GM18870 (cell line): ENCODE results near the gene VAV1.
"Not testable (repeated sequence)": the region's sequence is repeated elsewhere in the genome, so short reads cannot be mapped to it uniquely, and the experiment has no call there.

Experiments
- ATAC-seq: cut with Tn5 transposase; IDR thresholded peaks from one replicate; pipeline ENCODE4 v1.9.1; 2021; ENCODE audit warnings: moderate library complexity; ENCODE audit not compliant: unreplicated experiment

The VAV1 gene

DNA sequence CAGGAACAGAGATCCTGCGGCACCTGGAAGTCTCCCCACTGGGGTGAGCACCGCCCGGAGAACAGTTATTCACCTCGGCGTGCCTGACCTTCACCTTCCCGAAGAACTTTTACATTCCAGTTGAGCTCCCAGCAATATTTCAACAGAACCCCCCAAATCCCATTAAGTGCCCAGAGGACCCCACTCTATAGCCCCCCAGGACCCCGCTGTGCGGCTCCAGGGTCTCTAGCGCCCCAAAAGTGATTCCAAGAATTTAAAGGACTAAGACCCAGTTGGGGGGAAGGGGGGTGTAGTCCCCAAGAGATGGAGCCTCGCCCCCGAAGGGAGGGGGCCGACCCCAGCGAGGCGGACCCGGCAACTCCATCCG, 35.6 kb upstream of the VAV1 start:
- no peak for ATAC-seq

DNA sequence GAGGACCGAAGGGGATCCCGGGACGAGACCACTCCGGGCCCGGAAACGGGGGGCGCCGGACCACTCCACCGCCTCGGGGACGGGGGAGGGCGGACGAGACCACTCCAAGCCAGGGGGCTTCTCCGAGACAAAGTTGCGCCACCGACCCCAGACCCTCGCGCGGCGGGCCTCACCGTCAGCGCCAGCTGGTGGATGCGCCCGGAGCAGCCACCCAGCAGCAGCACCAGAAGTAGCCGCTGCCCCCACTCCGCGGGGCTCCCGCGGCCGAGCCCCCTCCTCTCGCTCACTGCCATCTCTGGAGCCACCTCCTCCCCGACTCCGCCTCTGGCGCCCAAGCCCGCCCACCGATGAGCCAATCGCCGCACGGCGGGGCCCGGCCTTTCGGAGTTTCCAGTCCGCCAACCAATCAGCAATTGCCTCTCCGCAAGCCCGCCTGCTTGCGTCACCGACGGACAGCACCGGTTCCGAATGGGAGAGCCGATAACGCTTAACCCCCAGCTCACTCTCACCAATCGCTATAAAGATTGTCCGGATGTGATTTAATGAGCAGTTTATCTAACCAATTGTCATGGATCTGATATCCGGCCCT, 35.1 kb upstream of the VAV1 start, which contains the start of gene GPR108:
TSS of gene GPR108 (minus strand) at position 297 of the 589 bp plus-strand sequence. CDS start at position 293, 4 bp downstream.
- ATAC-seq = peak; percentile 81

DNA sequence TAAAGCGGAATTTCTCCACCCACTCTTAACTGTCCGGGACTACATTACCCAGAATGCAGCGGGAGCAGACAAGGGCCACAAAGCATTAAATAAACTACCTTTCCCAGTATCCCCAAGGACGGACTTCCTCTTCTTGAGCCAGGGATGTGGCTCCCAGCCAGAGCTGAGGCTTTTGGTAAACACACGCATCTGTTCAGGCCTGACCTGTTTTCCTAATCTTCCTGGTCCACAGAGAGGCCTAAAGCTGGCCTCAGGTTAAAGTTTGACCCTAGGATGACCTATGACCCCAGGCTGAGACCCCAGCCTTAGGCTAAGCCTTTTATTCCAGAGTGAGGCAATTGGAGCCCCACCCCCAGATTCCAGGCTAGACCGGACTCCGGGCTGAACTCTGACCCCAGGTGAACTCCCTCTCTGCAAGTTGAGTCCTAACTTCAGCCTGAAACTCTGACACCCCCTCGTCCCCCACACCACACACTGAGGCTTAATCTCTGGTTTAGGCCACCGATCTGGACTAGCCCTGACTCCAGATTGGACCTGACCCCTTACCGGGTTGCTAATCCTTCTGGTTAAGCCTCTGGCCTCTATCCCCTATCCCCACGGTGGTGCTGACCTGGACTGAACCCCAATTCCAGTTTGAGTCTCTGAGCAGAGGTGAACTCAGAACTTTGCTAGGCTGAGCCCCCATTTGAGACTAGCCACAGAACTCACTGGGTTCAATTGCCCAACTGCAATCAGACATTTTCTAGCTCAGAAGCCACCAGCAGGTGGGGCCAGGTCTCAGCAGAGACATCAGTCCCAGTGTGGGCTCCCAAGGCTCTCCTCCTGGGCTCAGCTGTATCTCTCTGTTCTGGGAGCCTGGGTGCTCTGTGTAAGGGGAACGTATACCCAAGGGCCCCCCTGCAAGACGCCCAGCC, 34.4 kb upstream of the VAV1 start:
- no peak for ATAC-seq

DNA sequence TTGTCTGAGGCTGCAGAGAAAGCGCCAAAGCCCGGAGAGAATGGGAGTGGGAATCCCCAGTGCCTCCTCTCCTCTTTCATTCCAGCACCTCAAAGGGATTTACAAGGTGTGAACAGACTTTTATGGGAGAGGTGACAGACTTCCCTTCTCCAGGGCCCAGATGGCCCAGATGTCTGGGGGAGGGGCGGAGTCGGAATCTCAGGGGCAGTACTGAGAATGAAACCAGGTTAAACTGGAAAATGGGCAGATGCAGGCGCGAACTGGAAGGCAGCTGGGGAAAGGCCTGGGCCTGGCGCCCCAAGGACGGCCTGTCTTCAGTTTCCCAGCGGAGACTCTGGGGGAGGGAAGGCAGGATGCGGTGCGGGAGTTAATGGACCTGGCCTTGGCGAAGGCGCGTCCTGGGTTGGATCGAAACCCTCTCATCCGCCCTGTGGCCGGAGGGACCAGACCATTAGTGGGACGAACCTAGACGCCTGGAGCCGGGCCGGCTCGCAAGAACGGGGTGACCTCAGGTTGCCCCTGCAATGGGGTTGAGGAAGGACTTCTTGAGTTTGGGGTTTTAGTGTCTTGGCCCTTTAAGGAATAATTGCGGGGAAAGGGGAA, 33.6 kb upstream of the VAV1 start:
- no peak for ATAC-seq

DNA sequence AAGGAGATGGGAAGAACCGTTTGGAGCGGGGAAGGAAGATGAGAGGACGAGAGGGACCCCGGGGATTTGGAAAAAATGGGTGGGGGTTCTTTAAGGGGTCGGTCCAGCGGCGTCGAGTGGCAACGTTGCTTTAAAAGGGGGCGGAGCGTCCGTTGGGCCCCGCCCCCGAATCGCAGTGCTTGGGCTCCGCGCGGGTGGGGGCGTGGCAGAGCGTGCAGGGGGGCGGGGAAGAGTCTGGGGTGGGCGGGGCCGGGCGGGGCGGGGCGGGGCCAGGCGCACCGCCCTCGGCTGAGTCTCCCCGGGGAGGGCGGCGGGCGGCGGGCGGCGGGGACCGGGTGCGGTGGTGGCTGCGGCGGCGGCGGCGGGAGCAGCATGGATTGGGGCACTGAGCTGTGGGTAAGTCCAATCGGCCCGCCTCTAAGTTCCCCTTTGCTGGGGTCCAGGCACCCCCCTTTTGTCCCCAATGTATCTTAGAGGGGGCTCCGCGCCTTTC, 33.1 kb upstream of the VAV1 start, which contains the start of gene TRIP10:
TSS of gene TRIP10 (plus strand) at position 291 of the 493 bp plus-strand sequence. CDS start at position 373, 82 bp downstream.
- no peak for ATAC-seq

DNA sequence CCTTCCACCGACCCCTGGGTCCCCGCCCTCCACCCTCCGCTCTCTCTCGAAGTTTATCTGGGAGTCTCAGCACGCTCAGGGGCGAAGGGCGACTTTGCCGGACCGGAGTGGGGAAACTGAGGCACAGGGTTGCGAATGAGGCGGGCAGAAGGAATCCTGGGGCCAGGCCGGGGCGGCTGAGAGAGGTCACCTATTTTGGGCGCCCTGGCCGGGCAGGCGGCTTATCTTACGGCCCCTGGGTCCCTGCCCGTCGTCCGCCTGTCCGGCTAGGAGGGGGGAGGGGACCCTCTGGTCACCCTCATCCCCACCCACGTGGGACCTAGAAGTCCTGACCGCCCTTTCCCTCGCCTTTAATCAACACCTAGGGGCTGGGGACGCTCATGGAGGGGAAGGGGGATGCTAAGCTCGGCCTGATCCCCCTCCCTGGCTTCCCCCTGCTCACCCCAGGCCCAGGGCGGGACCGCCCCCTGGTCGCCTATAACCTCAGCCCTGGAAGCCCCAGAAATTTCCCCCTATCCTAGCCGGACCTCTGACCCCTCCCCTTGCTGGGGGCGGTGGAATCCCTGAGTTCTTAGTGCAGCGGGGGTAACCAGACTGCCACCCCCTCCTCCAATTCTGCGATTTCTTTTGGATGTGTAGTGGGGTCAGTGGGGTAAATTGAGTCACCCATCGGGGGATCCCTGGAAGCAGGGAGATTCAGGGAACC, 32.5 kb upstream of the VAV1 start:
- no peak for ATAC-seq

DNA sequence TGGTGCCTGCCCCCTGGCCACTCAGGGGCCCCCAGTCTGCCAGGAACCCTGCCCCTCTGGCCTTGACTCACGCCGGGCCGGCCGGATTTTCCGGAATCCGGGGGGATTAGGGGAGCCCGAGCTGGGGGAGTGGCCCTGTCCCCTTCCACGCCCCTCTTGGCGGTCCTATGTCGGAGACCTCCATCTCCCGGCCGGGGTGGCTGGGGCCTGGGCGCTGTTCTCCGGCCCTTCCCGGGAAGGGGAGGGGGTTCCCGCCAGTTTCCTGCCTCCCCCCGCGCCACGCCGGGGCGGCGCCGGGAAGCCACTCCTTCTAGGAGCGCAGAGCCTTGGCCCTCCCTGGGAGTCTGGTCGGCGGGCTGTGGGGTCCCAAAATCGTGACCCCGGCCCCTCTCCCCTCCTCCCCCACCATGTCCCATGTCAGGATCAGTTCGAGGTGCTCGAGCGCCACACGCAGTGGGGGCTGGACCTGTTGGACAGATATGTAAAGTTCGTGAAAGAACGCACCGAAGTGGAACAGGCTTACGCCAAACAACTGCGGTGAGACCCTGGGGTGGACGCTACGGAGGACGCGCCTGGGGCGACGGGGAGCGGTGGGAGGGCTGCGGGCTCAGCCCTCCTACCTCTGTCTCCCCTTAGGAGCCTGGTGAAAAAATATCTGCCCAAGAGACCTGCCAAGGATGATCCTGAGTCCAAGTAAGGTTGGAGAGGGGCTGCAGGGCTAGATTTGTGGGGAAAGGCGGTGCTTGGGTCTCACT, 31.7 kb upstream of the VAV1 start:
- no peak for ATAC-seq

DNA sequence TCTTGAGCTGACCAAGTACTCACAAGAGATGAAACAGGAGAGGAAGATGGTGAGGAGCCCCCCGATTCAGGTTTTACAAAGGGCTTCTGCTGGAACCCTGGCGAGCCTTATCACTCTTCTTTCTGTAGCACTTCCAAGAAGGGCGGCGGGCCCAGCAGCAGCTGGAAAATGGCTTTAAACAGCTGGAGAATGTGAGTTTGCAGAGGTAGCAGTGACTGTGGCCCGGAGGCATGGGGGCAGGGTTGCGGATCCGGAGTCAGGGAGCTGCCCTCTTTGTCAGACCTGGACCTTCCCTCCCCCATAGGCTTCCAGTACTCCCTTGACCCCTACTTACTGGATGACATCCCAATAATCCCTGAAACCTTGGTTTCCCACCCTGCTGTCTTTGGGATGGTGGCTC, 29.4 kb upstream of the VAV1 start:
- ATAC-seq = no peak

DNA sequence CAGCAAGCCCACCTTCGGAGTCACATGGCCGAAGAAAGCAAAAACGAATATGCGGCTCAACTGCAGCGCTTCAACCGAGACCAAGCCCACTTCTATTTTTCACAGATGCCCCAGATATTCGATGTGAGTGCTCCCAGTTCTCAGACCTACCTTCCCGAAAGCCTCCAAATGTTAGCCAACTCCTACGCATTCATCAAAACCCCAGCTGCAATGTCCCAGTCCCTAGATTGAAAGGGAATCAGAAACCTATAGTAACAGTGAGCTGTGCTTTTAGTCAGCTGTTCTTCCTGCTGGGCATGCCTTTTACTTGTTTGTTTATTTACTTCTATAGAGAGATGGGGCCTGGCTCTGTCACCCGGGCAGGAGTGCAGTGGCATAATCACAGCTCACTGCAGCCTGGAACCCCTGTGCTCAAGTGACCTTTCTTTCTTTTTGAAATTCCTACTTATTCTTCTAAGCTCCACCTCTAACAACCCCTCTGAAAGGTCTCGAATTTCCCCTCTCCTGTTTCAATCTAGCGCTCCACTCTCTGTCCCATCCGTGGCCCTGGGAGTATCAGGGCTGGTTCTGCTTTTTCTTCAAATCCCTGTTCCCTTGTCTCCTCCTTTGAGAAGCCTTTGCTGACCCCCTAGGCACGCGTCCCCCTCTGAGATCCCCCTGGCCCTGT, 28.7 kb upstream of the VAV1 start:
- ATAC-seq = no peak

DNA sequence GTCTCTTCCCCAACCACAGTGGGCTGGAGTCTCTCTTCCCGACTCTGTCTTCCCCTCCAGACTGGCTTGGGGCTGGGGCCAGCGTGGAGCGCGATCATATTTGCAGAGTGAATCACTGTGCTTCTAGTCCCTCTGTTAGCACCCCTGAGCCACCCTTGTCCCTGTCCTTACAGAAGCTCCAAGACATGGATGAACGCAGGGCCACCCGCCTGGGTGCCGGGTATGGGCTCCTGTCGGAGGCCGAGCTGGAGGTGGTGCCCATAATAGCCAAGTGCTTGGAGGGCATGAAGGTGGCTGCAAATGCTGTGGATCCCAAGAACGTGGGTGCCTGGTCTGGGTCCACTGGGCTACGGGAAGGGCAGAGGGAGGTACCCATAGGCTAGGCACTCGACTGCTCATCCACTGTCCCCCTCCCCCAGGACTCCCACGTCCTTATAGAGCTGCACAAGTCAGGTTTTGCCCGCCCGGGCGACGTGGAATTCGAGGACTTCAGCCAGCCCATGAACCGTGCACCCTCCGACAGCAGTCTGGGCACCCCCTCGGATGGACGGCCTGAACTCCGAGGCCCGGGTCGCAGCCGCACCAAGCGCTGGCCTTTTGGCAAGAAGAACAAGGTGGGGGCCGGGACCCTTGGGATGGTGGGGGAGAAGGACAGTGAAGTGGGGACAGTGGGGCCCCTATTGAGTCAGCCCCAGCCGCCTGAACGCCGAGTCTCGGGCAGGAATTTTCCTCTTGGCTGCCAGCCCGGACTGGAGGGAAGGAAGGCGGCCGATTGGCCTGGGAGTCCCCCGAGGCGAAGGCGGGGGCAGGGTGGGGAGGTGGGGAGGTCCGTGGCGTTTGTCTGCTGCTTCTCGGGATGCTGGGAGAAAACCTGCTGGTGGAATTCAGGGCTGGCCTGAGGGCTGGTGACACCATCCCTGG, 27.9 kb upstream of the VAV1 start:
- ATAC-seq = no peak

DNA sequence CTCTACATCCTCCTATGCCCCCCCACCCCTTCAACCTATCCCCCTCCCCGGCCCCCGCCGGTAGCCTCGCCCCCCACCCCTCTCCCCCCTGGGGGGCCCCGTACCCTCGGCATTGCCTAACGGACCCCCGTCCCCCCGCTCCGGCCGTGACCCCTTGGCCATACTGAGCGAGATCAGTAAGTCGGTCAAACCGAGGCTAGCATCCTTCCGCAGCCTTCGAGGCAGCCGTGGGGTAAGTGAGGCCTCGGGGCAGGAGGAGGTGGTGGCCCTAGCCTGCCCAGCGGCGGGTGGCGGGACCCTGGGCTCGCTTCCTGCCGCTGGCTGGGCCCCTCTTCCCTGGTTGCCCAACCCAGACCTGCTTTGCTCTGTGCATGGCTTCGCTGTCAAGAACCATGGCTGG, 26.5 kb upstream of the VAV1 start:
- no peak for ATAC-seq

DNA sequence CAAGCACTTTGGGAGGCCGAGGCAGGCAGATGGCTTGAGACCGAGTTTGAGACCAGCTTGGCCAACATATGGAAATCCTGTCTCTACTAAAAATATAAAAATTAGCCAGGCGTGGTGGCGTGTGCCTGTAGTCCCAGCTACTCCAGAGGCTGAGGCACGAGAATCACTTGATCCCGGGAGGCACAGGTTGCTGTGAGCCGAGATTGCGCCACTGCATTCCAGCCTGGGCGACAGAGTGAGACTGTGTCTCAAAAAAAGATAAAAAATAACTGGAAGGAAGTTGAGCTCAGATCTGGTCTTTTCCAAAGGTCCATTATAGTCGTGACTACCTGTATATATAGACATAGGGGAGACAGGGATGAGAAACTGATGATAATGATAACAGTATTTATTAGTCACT, 24.0 kb upstream of the VAV1 start:
- not testable (repeated sequence) for ATAC-seq

DNA sequence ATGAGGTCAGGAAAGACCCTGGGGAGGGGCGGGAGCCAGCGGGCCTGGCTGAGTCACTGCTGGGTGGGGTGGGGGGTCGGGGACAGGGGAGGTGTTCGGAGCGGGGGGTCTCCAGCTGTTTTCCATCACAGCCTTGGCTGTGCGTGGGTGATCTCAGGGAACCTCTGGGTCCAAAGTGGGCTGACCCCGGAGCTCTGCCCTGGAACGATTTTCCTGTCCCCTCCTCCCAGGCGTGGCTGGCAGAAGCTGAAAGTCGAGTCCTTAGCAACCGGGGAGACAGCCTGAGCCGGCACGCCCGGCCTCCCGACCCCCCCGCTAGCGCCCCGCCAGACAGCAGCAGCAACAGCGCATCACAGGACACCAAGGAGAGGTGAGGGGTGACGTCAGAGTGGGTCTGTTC, 22.4 kb upstream of the VAV1 start:
- no peak for ATAC-seq

DNA sequence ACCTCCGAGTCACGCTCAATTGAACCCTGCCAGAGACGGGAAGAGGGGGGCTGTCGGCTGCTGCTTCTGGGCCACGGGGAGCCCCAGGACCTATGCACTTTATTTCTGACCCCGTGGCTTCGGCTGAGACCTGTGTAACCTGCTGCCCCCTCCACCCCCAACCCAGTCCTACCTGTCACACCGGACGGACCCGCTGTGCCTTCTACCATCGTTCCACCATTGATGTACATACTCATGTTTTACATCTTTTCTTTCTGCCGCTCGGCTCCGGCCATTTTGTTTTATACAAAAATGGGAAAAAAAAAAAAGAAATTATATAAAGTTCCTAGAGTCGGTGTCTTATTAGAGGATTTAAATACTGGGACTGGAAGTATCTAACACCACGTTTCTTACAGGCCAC, 21.3 kb upstream of the VAV1 start:
- no peak for ATAC-seq

DNA sequence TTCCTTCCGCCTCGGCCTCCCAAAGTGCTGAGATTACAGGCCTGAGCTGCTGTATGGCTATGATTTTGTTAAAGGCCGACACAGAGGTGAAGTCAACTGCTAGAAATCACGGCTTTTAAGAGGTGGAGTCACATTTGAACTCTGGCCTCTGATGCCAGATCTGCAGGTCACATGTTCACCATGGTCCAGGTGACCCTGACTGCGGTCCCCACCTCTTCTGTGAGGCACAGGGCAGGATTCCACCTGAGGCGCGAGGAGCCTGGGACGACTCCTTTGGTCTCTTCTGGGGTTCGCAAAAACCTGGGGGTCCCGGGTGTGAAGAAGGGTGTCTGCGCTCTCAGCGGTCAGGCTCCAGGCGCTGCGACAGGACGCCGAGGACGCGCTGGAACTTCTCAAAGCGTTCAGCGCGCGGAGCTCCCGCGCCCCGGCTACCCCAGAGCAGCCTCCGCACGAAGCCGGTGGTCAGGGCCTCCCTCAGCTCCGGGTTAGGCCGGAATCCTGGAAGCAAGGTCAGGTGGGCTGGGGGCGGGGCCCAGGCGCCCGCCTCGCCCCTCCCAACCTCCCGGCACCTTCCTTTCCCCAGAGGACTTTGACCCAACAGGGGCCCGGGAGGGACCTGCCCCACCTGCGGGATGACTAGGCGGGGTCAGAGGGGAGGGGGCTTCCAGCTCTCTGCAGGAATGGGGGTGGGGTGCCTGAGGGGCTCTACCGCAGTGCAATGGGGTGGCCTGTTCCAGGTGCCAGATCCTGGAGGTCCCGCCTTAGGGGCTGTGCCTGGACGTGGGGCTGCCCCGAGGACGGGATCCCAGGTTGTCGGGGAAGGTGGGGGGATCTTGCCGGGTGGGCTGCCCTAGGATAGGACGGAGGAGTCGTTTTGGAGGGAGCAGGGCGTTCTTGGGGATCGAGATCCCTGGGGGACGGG, 20.0 kb upstream of the VAV1 start:
- no peak for ATAC-seq

DNA sequence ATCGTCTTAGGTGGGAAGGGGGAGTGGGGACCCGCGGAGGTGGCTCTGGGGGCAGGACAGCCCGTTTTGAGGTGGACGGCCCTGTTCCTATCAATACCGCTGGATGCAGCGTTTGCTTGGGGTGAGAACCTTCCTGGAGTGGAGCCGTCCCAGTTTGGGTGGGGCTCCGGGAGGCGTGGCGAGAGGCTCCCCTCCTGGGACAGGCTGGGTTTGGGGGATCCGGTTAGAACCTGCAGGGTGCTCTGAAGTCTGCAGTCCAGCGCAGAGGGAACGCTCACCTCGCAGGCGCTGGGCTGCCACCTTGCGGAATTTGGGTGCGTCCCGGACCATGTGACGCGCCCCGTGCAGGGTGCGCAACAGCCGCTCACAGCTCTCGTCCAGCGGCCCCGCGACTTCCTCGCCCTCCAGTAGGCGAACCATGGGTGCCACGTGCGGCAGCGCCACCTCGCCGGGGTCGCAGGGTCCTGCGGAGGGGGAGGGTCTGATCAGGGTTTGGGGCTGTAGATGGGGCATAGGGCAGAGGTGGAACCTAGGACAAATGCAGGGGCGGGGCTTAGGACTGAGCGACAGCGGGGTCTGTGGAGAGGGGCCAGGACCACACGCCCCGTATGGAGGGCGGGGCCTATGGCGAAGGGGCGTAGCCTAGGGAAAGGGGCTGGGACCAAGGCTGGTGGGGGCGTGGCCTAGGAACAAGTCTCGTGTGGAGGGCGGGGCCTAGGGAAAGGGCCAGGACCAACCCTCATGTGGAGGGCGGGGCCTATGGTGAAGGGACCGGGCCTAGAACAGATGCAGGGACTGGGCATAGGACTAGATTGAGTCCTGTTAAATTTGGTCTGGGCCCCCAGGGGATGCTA, 19.1 kb upstream of the VAV1 start:
- peak; percentile 49 for ATAC-seq

DNA sequence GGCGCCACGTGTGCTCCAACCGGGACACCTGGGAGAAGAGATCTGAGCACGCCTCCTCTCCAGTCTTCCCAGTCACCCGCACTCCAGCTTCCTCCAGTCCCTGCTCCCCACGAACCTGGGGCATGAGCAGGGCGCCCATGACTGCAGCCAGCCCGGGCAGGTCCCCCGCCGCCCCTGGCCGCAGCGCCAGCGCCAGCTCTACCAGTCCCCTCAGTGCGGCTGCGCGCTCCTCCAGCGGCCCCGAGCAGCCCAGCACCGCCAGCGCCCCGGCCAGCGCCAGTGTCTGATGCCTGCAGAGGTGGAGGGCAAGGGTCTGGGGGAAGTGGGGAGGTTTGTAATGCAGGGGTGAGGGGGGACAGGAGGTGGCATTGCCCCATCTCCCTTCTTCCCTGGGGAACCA, 18.4 kb upstream of the VAV1 start:
- no peak for ATAC-seq
